Activated CD4-positive, alpha-beta T cell treated with anti-CD3 and anti-CD28 coated beads, Interleukin-2, amount 50 U/mL, for 4 hours (primary cell): ENCODE data around the gene GLIPR1.
"Not testable (repeated sequence)": the region's sequence is repeated elsewhere in the genome, so short reads cannot be mapped to it uniquely, and the experiment has no call there.

Experiments
- DNase-seq, 2 experiments: peaks; one replicate each; pipeline ENCODE4 v3.0.0-alpha.2; 2020

The GLIPR1 gene

DNA sequence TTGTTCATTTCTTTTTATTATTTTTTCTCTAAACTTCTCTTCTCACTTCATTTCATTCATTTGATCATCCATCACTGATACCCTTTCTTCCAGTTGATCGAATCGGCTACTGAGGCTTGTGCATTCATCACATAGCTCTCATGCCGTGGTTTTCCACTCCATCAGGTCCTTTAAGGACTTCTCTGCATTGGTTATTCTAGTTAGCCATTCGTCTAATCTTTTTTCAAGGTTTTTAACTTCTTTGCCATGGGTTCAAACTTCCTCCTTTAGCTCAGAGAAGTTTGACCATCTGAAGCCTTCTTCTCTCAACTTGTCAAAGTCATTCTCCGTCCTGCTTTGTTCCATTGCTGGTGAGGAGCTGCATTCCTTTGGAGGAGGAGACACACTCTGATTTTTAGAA, 41.6 kb downstream of the GLIPR1 start:
- not testable (repeated sequence) for DNase-seq

DNA sequence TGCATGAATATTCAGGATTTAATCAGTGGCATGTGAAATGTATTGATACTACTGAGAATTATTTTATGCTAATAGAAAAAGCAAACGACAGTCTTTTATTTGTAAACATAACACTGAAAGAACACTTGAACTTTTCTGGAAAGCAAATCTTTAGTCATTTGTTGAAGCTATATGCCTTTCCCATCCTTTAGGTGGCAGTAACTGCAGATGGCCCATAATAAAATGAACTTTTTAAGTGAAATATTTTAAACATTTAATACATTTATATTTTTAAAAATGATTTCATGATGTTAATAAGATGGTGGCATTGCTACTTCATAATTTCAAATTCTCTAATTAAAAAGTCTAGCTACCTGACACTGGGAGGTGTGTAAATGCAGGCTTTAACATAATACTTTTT, 44.7 kb downstream of the GLIPR1 start:
- DNase-seq = no peak

DNA sequence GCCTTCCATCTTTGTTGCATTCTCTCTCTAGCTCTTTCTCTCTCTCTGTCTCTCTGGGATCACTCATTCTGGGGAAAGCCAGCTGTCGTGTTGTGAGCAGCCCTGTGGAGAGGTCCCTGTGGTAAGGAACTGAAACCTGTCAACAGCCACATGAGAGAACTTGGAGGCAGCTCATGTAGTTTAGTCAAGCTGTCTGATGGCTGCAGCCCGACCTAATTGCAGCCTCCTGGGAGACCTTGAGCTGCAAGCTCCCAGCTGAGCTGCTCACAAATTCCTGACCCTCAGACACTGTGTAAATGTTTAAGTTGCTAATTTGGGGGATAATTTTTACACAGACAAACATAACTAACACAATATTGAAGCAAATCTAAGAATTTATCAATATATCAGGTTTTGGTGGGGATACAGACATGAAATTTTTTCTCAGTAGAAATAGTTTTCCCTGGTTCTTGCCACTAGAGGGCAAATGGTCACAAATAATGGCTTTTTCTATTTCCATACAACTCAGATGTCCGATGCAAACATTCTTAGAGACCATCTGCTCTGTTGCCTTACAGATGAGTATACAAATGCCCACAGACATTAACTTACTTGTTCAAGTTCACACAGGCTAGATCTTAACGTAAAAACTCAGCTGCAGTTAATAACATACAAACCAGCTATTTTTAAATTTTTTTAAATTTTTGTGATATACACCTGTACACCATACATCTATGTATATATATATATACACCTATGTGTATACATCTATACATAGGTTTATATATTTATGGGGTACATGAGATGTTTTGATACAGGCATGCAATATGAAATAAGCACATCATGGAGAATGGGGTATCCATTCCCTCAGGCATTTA, 46.3 kb downstream of the GLIPR1 start:
- DNase-seq = no peak

DNA sequence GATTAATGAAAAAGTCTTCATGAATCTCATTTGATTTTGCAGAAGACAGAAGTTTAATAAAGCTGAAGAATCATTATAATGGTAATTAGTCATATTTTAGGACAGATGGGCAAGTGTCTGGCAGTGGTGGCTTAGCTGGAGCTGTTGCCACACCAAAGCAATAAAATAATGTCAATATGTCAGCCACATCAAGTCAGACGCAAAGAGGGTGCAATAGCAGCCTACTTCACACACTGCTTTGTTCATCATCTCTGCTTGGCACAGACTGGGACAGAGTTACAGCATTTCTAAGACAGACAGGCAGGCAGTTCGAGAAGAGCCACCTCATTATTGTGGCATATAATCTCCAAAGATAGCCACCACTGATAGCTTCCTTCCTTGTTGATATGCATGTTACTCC, 47.7 kb downstream of the GLIPR1 start:
- DNase-seq = no peak

DNA sequence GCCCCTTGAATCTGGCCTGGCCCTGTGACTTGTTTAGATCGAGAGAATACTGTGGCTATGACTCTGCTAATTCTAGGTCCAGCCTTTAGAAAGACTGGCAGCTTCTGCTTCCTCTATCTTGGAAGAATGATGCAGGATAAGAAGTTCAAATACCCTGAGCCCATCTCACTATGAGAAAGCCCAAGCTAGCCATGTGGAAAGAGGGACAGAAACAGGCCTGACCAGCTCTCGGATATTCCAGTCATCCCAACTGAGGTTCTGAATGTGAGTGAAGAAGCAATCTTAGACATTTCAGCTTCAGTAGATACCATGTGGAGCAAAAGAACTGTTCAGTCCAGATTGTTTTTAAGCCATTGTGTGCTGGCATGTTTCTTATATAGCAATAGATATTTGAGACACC, 48.1 kb downstream of the GLIPR1 start:
- DNase-seq = no peak

DNA sequence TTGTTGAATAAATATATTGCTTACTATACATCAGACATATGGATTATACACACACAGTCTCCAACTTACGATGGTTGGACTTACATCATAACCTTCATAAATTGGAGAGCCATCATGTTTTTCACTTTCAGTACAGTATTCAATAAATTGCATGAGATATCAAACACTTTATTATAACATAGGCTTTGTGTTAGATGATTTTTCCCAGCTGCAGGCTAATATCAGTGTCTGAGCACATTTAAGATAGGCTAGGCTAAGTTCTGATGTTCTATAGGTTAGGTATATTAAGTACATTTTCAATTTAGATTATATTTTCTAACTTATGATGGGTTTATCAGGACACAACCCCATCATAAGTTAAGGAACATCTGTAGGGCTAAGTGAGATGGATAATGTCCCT, 48.8 kb downstream of the GLIPR1 start:
- DNase-seq = no peak

DNA sequence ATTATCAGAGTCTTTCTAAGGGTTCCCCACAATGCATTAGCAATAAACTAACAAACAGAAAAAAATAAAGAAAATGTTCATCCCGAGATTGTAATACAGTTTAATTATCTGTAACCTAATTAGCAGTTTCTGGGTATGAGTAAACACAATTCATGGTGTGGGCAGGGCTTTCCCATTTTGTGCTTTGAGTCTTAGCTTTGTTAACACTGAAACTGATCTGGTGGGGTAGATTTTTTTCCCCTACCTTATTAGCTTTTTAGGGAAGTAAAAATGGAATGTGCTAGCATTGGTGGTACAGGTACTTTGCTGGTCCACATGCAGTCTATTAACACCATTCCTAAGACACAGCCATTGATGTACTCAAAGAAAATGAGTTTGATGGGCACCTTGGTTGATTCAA, 49.3 kb downstream of the GLIPR1 start:
- no peak for DNase-seq

DNA sequence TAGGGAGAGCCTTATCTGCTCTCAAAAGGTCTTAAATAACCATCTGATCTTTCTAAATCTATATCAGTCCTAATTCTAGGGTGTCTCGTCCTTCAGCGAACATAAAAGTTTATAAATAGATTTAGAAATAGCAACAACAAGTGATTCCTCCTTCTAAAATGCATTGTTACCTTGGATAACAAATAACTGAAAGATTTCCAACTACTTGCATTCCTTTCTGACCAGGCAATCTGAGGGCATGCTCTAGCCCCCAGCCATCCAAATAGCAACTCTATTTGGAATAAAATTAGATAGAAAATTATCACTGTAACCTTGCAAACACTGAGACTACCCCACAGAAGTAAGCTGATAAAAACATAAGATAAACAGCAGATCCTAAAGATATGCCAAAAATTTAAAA, 52.7 kb downstream of the GLIPR1 start:
- no peak for DNase-seq

DNA sequence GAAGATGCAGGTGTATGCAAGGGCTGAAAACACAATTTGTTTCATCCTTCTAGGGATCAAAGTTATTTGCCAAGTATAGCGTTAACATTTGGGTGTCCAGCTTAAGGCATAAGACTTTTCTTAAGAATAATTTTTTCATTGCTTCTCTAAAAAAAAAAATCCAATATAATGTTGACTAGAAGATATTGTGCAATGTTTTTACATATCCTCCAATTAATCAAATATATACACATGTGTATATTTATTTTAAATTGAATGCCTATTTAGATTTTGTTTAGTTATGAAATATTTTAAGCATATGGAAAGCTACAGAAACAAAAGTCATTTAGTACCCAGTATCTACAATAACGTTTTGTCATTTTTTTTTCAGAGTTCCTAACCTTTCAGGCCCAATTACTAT, 59.3 kb downstream of the GLIPR1 start:
- DNase-seq = no peak

DNA sequence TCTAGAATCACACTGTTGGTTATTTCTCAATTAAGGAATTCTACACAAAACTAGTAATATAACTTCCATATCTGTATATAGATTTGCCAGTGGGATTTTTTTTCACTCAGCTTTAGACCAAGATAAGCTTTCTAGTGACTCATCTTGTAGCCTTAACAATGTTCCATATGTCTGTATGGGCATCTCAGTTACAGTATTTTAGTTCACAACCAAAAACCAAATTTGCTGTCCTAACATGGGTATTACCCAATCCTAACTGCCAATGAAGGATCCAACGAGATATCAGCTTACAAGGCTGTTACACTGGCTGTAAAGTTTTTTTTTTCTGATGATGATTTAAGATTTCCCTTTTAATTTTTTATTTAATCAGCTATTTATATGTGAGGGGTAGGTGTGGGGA, 62.4 kb downstream of the GLIPR1 start:
- DNase-seq = no peak

DNA sequence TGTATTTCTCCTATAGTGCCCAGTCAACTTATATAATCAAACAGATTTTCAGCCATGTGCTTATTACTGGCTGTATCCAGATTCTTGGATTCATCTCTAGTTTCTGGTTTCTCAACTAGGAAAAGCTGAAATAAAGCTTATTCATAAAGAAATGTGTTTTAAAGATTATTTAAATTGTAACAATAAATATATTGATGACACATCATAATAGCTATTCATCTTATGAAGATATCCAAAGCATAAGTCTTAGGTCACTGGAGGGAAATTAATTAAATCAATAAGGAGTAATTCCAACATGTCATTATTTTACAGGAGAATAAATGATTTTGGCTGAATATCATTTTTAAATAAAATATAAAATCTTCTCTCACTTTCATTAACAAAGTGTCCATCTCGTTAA, 63.0 kb downstream of the GLIPR1 start:
- no peak for DNase-seq

DNA sequence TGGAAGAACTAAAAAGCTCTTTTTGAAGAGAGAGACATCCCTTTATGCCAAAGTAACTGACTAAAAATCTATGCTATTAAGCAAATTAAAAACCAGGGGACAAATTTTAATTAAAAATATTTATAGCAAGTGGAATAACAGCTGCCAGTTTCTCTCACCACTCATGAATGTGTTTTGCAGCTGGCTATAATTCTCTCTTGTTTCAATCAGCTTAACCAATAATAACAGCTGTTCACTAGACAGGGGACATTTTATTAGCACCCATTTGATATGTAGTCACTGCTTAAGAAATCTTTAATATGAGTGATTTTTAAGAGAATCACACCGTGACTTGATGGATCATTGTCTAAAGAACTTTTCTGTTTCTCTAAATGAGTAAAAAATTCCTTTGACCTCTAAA, 65.1 kb downstream of the GLIPR1 start:
- no peak for DNase-seq

DNA sequence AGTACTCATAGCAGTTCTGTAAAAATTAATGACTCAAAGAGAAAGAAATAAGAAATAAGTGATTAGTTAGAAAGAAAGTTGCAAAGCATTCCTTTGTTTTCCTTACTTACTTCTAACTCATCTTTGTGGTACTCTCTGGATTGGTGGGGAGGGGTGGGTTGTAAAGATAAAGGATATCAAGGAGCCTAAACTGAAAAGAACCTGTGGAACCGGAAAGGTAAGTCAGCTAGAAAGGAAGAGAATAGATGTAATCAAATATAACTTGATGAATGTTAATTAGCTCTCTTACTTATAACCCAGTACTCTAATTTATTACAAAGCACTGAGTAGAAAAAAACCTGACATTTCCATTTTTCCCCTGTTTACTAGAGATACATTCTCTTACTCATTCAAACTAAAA, 68.3 kb downstream of the GLIPR1 start:
- DNase-seq = no peak

DNA sequence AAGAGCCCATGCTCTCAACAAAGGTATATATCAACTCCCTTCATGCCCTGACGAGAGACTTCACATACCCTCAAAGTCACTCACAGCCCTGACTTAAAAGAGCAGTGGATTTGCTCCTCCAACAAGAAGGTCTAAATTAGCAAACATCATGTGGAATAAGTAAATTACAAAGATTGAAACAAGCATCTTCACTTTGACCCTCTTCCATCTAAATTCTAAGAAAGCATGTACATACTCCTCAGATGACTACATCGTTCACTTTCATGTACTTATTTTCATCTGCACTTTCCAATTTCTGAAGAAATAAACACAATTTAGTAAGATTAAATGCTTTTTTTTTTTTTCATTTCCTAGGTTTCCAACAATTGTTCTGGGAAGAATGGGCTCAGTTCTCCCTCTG, 69.4 kb downstream of the GLIPR1 start:
- no peak for DNase-seq

DNA sequence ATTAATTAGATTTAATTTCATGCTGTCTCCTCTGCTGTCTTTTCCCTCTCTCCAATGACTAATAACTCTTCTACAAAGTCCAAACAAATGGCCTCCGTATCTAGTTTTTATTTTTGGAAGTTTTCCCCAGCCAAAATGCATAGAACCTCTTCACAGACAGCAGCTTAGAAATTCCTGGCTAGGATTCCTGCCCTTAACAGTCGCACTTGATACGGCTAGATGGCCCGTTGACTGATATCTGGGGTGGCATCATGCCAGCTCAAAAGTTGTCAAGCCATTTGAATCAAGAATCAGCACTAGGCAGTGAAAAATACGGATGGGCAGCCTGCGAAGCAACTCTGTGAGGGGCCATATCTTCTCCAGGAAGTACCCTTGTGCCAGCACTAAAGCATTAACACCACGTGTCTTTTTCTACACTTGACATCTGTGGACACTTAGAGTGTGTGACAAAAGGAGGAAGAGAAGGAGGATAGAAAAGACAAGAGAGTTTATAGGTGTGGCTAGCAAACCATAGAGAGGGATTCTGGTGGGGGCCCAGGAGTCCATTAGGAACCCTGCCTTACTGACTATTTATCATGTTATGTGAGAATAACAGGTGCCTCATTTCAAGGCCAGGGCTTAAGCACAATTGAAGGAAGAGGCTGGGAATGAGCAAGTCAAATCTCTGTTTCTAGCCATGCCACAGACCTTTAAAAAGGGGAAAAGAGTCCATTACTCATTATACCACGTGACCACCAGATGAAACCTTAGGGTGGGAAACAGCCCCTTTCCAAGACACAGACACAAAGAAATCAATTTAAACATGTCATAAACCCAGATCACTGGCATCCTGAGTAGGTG, 70.1 kb downstream of the GLIPR1 start:
- no peak for DNase-seq

DNA sequence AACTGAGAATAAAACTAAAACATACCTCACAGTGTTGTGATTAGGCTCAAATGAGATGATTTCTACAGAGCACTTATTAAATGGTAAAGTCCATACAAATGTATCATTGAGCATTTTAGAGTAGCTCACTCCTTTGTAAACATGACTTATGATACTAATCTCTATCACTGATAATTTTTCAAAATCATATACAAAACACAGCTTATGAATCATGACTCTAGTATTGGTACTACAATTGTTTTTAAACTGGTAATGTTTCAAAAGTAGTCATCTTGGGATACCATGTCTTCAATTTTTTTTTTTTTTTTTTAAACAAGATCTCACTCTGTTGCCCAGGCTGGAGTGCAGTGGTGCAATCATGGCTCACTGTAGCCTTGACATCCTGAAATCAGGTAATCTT, 70.9 kb downstream of the GLIPR1 start:
- DNase-seq = no peak

DNA sequence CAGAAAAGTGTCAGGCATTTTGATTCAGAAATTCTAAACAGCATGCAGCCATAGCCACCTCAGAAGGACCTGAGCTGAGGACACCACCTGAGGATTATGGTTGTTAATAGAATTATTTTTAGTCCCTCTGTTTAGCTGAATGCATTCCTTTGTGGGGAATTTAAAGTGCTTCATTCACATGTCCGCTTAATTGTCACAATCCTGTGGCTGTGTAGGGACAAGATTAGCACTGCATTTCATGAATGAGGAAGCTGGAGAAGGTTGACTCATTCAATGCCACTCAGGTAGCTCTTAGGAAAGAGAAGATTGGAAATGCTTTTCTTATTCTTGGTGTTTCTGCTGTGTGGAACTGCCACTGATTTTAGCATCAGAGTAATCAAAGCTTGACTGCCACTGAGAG, 72.8 kb downstream of the GLIPR1 start:
- DNase-seq = no peak
